ENCODE measurements around the gene HOTAIR. TPM values are rescaled to one million over a fixed set of nuclear protein-coding genes. Genes with fewer than 3 reads are reported as not detected.
A peak's percentile ranks its signal among the peaks of the same experiment; 100 is the strongest.

The HOTAIR gene
- 1.4 TPM for total RNA-seq (ENCODE audit: unreplicated experiment)
- long read RNA-seq, partial matches to known transcripts: 0 of 3 reads
- long read RNA-seq, other reads (novel, unspliced or antisense): 2 of 3 reads

- DNase-seq (ENCODE audit: low spot score): no peak
- peak within 1 kb of the TSS; percentile 59 for H3K27ac Mint-ChIP-seq (ENCODE audit: unreplicated experiment)
- peak within 1 kb of the TSS; percentile 86 for H3K4me3 Mint-ChIP-seq (ENCODE audit: unreplicated experiment)
- peaks cover 40% of the 10 kb centered on the region for H3K27me3 Mint-ChIP-seq (ENCODE audit: unreplicated experiment)
- TF ChIP-seq CTCF (IDR thresholded peaks at IDR 0.05; ENCODE audit: unreplicated experiment): no peak
- H3K4me1 Mint-ChIP-seq (ENCODE audit: unreplicated experiment): peaks cover 13% of the 10 kb centered on the region
- no peaks in the 10 kb centered on the region for H3K9me3 Mint-ChIP-seq (ENCODE audit: unreplicated experiment)
- H3K36me3 Mint-ChIP-seq (ENCODE audit: low read depth, unreplicated experiment): no peaks in the 10 kb centered on the region
These were observed at the start of gene HOTAIR for GRCh38 chr12:53974084-53975063. HOTAIR (minus strand) TSS chr12:53974954.

GRCh38 chr12:54024127-54024526 lies 49.4 kb upstream of the HOTAIR start:
- H3K27ac Mint-ChIP-seq (ENCODE audit: unreplicated experiment): no peak overlapping the region
- no peak for DNase-seq (ENCODE audit: low spot score)
- H3K36me3 Mint-ChIP-seq (ENCODE audit: low read depth, unreplicated experiment): no peaks in the 10 kb centered on the region
- H3K27me3 Mint-ChIP-seq (ENCODE audit: unreplicated experiment): peaks cover 51% of the 10 kb centered on the region
- no peak overlapping the region for H3K4me3 Mint-ChIP-seq (ENCODE audit: unreplicated experiment)
- no peak for TF ChIP-seq CTCF (IDR thresholded peaks at IDR 0.05; ENCODE audit: unreplicated experiment)
- peaks cover 20% of the 10 kb centered on the region for H3K4me1 Mint-ChIP-seq (ENCODE audit: unreplicated experiment)
- H3K9me3 Mint-ChIP-seq (ENCODE audit: unreplicated experiment): no peaks in the 10 kb centered on the region

GRCh38 chr12:54022960-54023884 lies 48.5 kb upstream of the HOTAIR start:
- Mint-ChIP-seq H3K27ac (ENCODE audit: unreplicated experiment) (no peak overlapping the region), H3K9me3 (ENCODE audit: unreplicated experiment) (no peaks in the 10 kb centered on the region), H3K4me1 (ENCODE audit: unreplicated experiment) (peaks cover 17% of the 10 kb centered on the region), H3K36me3 (ENCODE audit: low read depth, unreplicated experiment) (no peaks in the 10 kb centered on the region), H3K27me3 (ENCODE audit: unreplicated experiment) (peaks cover 49% of the 10 kb centered on the region), H3K4me3 (ENCODE audit: unreplicated experiment) (no peak overlapping the region)
- no peak for TF ChIP-seq CTCF (IDR thresholded peaks at IDR 0.05; ENCODE audit: unreplicated experiment)
- DNase-seq (ENCODE audit: low spot score): no peak

DNA sequence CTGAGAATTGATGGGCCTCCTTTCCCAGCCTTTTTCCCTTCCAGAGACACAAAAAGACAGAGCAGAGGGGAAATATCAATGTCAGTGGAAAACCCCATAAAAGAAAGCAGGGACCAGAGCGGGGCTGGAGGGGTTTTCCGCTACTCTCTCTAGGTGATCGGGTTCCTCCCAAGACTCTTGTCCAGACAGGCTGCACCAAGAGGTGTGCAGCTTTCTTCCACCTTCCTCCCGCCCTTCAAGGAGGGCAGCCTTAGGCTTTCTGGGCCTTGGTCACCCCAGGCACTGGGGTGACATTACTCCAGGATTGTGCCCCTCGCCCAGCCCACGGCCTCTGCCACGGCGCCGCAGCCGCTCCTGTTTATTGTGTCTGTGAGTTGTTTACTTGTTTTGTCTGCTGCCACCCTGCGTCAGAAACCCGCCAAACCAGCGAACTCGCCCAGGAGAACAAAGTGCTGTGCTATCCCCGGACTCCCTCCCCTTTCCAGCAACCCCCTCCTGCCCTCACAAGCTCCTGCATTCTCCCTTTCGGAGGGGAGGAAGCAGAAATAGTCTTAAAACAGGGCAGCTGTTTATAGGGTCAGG lies 46.8 kb upstream of the HOTAIR start:
- Mint-ChIP-seq H3K4me3 (ENCODE audit: unreplicated experiment) (no peak overlapping the region), H3K27ac (ENCODE audit: unreplicated experiment) (no peak overlapping the region), H3K9me3 (ENCODE audit: unreplicated experiment) (no peaks in the 10 kb centered on the region), H3K36me3 (ENCODE audit: low read depth, unreplicated experiment) (no peaks in the 10 kb centered on the region), H3K4me1 (ENCODE audit: unreplicated experiment) (peaks cover 14% of the 10 kb centered on the region), H3K27me3 (ENCODE audit: unreplicated experiment) (peaks cover 43% of the 10 kb centered on the region)
- peak; percentile 61 for DNase-seq (ENCODE audit: low spot score)
- no peak for TF ChIP-seq CTCF (IDR thresholded peaks at IDR 0.05; ENCODE audit: unreplicated experiment)
